HG02943 (cell line): ENCODE results near the gene WWOX.
A peak's percentile ranks its signal among the peaks of the same experiment; 100 is the strongest.

Experiments used
- ATAC-seq: cut with Tn5 transposase; IDR thresholded peaks from one replicate; pipeline ENCODE4 v1.9.1; 2021; ENCODE audit warnings: mild to moderate bottlenecking, low read depth, moderate library complexity; ENCODE audit not compliant: unreplicated experiment

Gene WWOX

GRCh38 chr16:78735337-78735736, 635.9 kb downstream of the WWOX start:
- ATAC-seq = no peak

DNA sequence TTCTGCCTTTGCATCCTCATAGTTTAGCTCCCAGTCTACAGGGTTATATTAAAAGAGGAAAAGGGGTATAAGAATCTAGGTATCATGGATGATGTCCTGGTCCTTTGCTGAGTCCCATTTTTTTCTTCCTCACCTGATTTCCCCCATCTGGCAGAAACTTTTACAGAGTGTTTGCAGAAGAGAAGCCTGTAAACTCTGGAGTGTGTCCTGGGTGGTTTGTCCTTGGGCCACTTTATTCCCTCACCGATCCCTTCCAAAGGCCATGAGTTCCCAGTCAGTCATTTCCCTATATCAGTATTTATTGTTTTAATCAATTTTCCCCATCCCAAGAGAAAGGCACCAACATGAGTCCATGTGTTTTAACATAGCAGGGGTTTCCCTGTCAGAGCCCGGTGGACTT, 638.2 kb downstream of the WWOX start:
- ATAC-seq = no peak

- ATAC-seq = no peak
These were observed 639.1 kb downstream of the WWOX start for GRCh38 chr16:78738557-78738956.

- no peak for ATAC-seq
These were observed 640.8 kb downstream of the WWOX start for GRCh38 chr16:78740269-78740668.

DNA sequence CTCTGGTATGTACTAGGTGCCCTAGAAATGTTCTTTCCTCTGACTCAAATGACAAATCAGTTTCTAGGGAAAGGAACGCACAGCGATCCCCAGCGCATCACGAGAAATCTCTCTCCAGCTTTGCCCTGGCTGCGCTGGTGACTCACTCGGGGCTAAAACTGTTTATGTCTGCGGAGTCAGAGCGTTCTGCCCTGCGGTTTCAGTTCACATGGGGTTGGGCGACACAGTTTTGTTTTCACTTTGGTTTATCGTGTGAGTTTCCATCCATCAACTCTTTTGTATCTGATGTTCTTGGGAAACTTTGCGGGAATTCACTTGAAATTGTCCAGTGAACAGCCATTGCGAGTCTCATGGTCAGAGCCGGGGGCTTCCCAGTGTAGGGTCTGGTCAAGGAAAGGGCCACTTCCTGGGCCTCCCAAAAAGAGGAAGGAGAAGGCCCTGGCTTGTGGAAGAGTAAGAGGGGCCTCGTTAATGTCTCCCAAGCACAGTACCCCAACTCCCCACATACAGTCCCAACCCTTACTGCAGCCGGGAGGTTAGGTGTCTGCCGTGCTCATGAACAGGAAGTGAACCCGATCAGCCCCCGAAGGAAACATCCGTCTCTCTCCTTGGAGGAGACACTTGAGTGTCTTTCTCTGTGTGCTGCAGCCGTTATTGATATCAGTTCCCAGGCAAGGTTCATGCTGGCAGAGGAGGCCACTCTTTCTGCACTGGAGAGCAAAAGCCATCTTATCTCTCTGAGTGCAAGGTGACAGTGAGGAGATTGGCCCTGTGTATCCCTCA, 643.2 kb downstream of the WWOX start:
- peak; percentile 98 for ATAC-seq

- no peak for ATAC-seq
These were observed 644.1 kb downstream of the WWOX start for GRCh38 chr16:78743556-78743955.

DNA sequence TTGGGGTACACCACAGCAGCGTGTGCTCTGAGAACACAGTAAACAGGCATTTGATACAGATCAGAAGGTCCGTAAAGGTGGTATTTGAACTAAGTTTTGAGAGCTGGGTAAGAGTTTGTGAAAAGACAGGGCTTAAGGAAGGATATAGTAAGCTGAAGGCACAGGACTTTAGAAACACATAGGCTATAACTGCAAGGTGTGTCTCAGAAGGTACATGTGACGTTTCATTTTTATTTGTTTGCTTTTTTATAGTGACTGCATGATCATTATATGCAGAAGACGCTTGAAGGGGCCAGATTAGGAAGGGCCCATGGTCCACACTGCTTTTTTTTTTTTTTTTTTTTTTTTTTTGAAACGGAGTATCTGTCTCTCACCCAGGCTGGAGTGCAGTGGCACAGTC, 644.6 kb downstream of the WWOX start:
- no peak for ATAC-seq

DNA sequence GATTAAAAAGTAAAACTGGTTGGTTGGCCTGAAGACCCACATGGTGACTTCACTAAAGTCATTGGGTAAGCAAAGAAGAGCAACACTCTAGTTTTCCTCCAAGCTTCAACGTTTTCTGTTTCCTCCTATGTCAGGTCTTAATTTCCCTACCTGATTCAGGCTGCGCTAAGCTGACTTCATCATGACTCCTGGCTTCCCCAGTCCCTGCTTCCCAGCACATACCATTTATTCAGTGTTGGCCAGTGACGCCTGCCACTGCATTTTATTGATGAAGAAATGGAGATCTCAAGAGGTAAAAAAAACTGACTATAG, 645.3 kb downstream of the WWOX start:
- ATAC-seq = no peak

DNA sequence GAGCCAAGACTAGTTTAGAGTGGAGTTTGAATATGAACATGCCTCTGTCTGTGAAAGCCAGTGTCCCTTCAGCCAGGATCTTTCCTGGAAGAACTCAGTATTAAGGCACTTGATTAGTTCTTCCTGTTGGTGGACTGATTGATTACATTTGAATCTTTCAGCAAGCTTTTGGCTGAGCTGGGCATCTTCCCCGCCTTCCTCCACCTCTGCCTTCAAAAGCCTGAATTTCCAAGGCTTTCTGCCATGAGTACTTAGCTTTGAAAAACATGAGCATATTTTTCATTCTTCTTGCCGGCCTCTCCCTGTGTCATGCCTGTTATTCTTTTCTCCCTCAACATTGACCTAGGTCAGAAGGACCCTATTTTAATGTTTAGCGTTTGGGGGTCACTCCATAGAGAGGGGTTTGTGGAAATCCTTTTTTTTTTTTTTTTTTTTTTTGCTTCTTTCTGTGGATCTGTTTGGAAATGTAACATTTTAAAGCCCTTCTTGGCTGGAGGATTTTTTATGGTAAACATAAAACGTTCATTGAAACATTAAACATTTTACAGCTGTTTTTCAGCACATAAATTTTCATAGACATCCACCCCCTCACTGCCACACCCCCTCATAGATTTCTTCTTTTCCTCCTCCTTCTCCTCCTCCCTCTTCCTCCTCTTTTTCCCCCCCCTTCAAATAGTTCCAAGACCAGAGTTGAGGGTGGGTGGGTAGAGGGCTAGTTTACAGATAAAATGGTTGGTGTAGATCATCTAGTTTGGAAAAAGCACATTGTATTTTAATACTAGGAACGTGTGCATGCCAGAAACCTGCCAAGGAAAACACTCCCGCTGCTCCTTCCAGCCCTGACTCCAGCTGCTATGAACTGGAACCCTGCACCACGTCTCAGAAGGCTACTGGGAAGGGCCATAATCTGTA, 645.9 kb downstream of the WWOX start:
- ATAC-seq = no peak

DNA sequence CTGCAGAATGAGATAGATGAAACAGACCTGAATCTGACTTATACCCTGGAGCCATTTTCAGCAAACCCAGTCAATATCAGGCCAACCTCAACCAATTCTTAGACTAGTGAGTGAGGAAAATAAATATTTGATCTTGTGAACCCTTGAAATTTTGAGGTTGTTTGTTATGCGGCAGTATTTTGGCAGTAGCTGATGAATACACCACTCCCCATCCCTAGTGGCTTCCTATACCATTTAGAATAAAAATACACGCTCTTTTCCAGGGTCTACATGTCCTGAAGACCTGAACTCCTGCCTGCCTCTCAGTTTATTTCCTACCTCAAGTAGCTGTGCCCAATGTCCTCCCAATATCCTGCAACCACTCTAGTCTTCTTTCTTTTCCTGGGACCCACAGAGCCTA, 647.3 kb downstream of the WWOX start:
- ATAC-seq = no peak

DNA sequence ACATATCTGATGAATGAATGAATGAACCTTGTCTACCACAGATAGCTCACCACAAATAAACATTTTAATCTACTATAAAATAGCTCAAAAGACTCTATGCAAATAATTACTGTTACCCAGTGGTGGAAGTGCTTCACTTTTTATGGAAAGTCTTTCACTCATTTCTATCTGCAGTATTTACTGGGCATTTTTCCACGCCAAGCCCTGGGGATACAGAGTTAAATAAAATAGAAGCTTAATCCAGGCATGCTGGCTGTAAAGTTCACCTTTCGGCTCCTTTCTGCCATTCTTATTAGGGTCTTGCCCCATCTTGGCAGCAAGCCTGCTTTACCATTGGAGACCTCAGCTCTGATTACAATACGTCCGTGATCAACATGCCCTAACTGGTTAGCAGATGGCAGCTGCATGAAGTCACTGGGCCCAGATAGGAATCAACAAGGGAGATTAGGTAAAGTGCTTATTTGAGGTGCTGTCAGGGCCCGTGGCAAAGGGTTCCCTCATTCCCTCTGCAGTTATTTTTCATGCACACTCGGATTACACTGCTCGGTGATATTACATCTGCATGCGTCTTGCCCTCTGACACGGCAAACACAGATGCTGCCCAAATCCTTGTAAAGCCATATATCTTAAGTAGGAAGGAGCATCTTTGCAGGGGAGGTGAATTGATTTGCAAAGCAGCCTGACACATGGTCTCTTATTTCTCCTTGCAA, 648.9 kb downstream of the WWOX start:
- no peak for ATAC-seq

DNA sequence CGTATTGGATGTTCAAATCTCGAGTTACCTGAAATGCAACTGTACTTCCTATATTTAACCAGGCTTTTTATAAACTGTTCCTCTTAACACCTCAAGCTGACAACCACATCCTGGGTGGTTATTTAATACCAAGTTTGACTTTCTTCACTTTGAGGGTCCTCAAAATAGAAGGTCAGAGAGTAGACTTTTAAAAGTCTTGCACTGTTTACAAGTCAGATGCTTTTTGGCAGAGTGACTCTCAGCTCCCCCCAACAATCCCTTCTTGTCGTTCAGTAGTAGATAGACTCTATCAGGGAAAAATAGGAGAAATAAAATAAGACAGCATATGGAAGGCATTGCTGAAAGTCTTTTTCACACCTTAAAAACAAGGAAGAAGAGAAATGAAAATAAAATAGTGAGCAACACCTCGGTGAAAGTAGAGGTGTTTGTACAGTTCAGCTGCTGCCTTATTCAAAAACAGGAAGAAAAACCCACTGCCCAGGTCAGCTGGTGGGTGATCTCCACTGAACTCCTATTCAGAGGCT, 650.4 kb downstream of the WWOX start:
- peak; percentile 60 for ATAC-seq

DNA sequence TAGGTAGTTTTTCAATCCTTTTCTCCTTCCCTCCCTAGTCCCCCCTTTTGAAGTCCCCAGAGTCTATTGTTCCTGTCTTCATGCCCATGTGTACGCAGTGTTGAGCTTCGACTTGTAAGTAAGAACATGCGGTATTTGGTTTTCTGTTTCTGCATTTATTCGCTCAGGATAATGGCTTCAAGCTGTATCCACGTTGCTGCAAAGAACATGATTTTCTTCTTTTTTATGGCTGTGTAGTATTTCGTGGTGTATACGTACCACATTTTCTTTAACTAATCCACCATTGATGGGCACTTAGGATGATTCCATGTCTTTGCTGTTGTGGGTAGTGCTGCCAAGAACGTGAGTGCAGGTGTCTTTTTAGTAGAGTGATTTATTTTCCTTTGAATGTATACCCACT, 651.2 kb downstream of the WWOX start:
- no peak for ATAC-seq

DNA sequence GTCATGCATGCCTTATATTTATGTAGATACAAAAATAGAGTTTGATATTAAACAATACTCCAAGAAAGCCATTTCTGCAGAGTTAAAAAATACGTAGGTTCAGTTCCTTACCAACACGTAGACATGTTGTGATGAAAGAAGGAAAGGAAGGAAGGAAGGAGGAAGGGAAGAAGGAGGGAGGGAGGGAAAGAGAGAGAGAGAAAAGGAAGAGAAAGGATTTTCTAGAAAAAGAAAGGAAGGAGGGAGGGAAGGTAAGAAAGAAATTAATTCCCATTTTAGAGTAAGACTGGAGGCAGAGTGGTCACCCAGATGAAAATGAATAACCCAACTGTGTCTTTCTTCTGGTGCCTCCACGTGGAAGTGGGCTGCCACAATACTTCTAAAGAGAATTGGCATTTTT, 652.1 kb downstream of the WWOX start:
- ATAC-seq = no peak

- no peak for ATAC-seq
These were observed 655.3 kb downstream of the WWOX start for GRCh38 chr16:78754713-78755112.

DNA sequence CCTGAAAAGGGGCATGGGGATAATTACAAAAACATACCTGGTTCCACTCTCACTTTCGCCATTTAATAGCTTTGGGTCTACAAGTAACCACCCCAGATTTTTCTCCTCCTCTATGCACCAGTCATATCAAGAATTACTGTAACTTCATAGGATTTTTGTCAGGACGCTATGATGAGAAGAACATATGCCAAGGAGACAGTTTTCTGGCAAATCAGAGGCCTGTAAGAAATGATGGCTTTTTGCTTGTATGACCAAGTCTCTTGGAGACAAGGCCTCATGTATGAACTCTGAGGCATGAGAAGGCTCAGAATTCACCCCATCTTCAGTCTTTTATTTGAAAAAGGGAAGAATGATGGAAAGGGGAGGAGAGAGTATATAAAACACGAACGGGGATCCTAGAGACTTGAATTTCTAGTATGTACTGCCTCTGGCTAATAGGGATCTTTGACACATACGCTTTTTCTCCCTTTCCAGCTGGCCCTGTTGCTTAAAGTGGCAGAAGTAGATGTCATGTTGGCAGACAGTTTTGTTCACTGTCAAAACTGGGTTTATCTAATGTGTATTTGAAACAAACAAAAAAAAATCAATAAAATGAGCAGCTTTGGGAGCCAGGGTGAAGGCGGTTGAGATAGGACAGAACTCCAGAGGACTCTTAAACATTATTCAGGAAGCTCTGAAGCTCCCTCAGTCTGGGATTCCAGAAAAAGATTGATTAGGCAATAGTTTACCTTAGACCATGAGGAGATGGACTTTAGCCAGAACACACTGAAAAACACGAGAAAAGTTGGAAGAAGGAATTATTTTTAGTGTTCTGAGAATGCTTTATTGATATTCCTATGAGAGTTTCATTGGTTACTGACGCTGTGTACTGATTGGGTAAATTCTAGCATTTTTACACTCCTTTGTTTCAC, 656.6 kb downstream of the WWOX start:
- ATAC-seq = no peak

- ATAC-seq = no peak
These were observed 660.1 kb downstream of the WWOX start for GRCh38 chr16:78759596-78759995.

- no peak for ATAC-seq
These were observed 661.2 kb downstream of the WWOX start for GRCh38 chr16:78760611-78761010.

- ATAC-seq = peak; percentile 86
These were observed 662.0 kb downstream of the WWOX start for GRCh38 chr16:78761427-78761826.

DNA sequence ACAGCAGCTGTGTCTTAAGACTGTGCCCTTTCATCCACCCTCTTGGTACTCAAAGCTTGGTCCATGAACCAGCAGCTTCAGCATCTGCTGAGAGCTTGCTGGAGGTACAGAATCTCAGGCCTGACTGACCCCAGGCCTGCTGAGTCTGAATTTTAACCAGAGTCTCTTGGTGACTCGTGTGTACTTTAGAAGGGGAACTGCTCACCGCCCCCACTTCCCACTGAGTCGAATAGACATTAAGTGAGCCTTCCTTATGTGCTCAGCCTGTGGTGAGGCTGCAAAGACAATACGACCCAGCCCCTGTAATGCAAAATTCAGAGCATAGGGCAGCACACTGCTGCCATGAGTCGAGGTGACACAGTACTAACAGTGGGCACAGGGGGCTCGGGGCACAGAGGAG, 662.8 kb downstream of the WWOX start:
- no peak for ATAC-seq
